ENCODE measurements around the gene RYR2. TPM values are rescaled to one million over a fixed set of nuclear protein-coding genes. Genes with fewer than 3 reads are reported as not detected.

Gene RYR2
- total and polyA plus RNA-seq, 4 donors: 9.2 to 31.2 (median 17.3) TPM

GRCh38 chr1:237772009-237772408 lies 730.0 kb downstream of the RYR2 start:
- H3K27ac ChIP-seq (ENCODE audit: low read depth, low read length): no peak overlapping the region
- H3K9me3 ChIP-seq (ENCODE audit: control insufficient read depth, insufficient read depth, low read length): no peaks in the 10 kb centered on the region
- H3K27me3 ChIP-seq (ENCODE audit: control insufficient read depth, insufficient read depth, low read length): no peaks in the 10 kb centered on the region
- H3K4me3 ChIP-seq (ENCODE audit: low read depth, low read length): no peak overlapping the region
- no peak for DNase-seq (ENCODE audit: low read depth in 4 of 6, low spot score in 6 of 6)
- no CpG with 5 or more reads among the region's 3 CpGs for WGBS (ENCODE audit: insufficient coverage)
- no peaks in the 10 kb centered on the region for H3K4me1 ChIP-seq (ENCODE audit: control insufficient read depth, insufficient read depth, low read length)
- no peaks in the 10 kb centered on the region for H3K36me3 ChIP-seq (ENCODE audit: control insufficient read depth, insufficient read depth, low read length)

- H3K36me3 ChIP-seq (ENCODE audit: control insufficient read depth, insufficient read depth, low read length): no peaks in the 10 kb centered on the region
- WGBS (ENCODE audit: insufficient coverage): 63% methylated on average over 1 of the region's 4 CpGs
- no peaks in the 10 kb centered on the region for H3K9me3 ChIP-seq (ENCODE audit: control insufficient read depth, insufficient read depth, low read length)
- H3K27me3 ChIP-seq (ENCODE audit: control insufficient read depth, insufficient read depth, low read length): no peaks in the 10 kb centered on the region
- no peaks in the 10 kb centered on the region for H3K4me1 ChIP-seq (ENCODE audit: control insufficient read depth, insufficient read depth, low read length)
- DNase-seq (ENCODE audit: low read depth in 4 of 6, low spot score in 6 of 6): no peak
- H3K27ac ChIP-seq (ENCODE audit: low read depth, low read length): no peak overlapping the region
- no peak overlapping the region for H3K4me3 ChIP-seq (ENCODE audit: low read depth, low read length)
Measured at GRCh38 chr1:237774246-237774645, 732.3 kb downstream of the RYR2 start.

- no peak for DNase-seq (ENCODE audit: low read depth in 4 of 6, low spot score in 6 of 6)
- Histone ChIP-seq H3K4me1 (ENCODE audit: control insufficient read depth, insufficient read depth, low read length) (no peaks in the 10 kb centered on the region), H3K4me3 (ENCODE audit: low read depth, low read length) (no peak overlapping the region), H3K36me3 (ENCODE audit: control insufficient read depth, insufficient read depth, low read length) (no peaks in the 10 kb centered on the region), H3K27ac (ENCODE audit: low read depth, low read length) (no peak overlapping the region), H3K9me3 (ENCODE audit: control insufficient read depth, insufficient read depth, low read length) (no peaks in the 10 kb centered on the region), H3K27me3 (ENCODE audit: control insufficient read depth, insufficient read depth, low read length) (no peaks in the 10 kb centered on the region)
- 94% methylated on average over 3 of the region's 3 CpGs for WGBS (ENCODE audit: insufficient coverage)
Measured at GRCh38 chr1:237779356-237779755, 737.4 kb downstream of the RYR2 start.

- H3K4me3 ChIP-seq (ENCODE audit: low read depth, low read length): no peak overlapping the region
- no peaks in the 10 kb centered on the region for H3K27me3 ChIP-seq (ENCODE audit: control insufficient read depth, insufficient read depth, low read length)
- no peak overlapping the region for H3K27ac ChIP-seq (ENCODE audit: low read depth, low read length)
- 79% methylated on average over 6 of the region's 11 CpGs for WGBS (ENCODE audit: insufficient coverage)
- H3K9me3 ChIP-seq (ENCODE audit: control insufficient read depth, insufficient read depth, low read length): no peaks in the 10 kb centered on the region
- peak in 1 of 6 donors; percentile 7 for DNase-seq (ENCODE audit: low read depth in 4 of 6, low spot score in 6 of 6)
- H3K36me3 ChIP-seq (ENCODE audit: control insufficient read depth, insufficient read depth, low read length): no peaks in the 10 kb centered on the region
- H3K4me1 ChIP-seq (ENCODE audit: control insufficient read depth, insufficient read depth, low read length): no peaks in the 10 kb centered on the region
Measured at GRCh38 chr1:237786066-237786719, 744.2 kb downstream of the RYR2 start.

- no peak overlapping the region for H3K27ac ChIP-seq (ENCODE audit: low read depth, low read length)
- no peak for DNase-seq (ENCODE audit: low read depth in 4 of 6, low spot score in 6 of 6)
- no peaks in the 10 kb centered on the region for H3K4me1 ChIP-seq (ENCODE audit: control insufficient read depth, insufficient read depth, low read length)
- H3K4me3 ChIP-seq (ENCODE audit: low read depth, low read length): no peak overlapping the region
- H3K9me3 ChIP-seq (ENCODE audit: control insufficient read depth, insufficient read depth, low read length): no peaks in the 10 kb centered on the region
- no peaks in the 10 kb centered on the region for H3K36me3 ChIP-seq (ENCODE audit: control insufficient read depth, insufficient read depth, low read length)
- no CpG with 5 or more reads among the region's 3 CpGs for WGBS (ENCODE audit: insufficient coverage)
- no peaks in the 10 kb centered on the region for H3K27me3 ChIP-seq (ENCODE audit: control insufficient read depth, insufficient read depth, low read length)
Measured at GRCh38 chr1:237788069-237788468, 746.1 kb downstream of the RYR2 start.

GRCh38 chr1:237789619-237790018 lies 747.6 kb downstream of the RYR2 start:
- DNase-seq (ENCODE audit: low read depth in 4 of 6, low spot score in 6 of 6): no peak
- Histone ChIP-seq H3K4me3 (ENCODE audit: low read depth, low read length) (no peak overlapping the region), H3K27ac (ENCODE audit: low read depth, low read length) (no peak overlapping the region), H3K4me1 (ENCODE audit: control insufficient read depth, insufficient read depth, low read length) (no peaks in the 10 kb centered on the region), H3K27me3 (ENCODE audit: control insufficient read depth, insufficient read depth, low read length) (no peaks in the 10 kb centered on the region), H3K9me3 (ENCODE audit: control insufficient read depth, insufficient read depth, low read length) (no peaks in the 10 kb centered on the region), H3K36me3 (ENCODE audit: control insufficient read depth, insufficient read depth, low read length) (no peaks in the 10 kb centered on the region)
- 57% methylated on average over 3 of the region's 5 CpGs for WGBS (ENCODE audit: insufficient coverage)

- H3K36me3 ChIP-seq (ENCODE audit: control insufficient read depth, insufficient read depth, low read length): no peaks in the 10 kb centered on the region
- H3K27ac ChIP-seq (ENCODE audit: low read depth, low read length): no peak overlapping the region
- no peaks in the 10 kb centered on the region for H3K4me1 ChIP-seq (ENCODE audit: control insufficient read depth, insufficient read depth, low read length)
- DNase-seq (ENCODE audit: low read depth in 4 of 6, low spot score in 6 of 6): no peak
- no peaks in the 10 kb centered on the region for H3K27me3 ChIP-seq (ENCODE audit: control insufficient read depth, insufficient read depth, low read length)
- WGBS (ENCODE audit: insufficient coverage): no CpG with 5 or more reads among the region's 2 CpGs
- H3K4me3 ChIP-seq (ENCODE audit: low read depth, low read length): no peak overlapping the region
- no peaks in the 10 kb centered on the region for H3K9me3 ChIP-seq (ENCODE audit: control insufficient read depth, insufficient read depth, low read length)
Measured at GRCh38 chr1:237791592-237791991, 749.6 kb downstream of the RYR2 start.

GRCh38 chr1:237792149-237792548 lies 750.2 kb downstream of the RYR2 start:
- Histone ChIP-seq H3K4me1 (ENCODE audit: control insufficient read depth, insufficient read depth, low read length) (no peaks in the 10 kb centered on the region), H3K27ac (ENCODE audit: low read depth, low read length) (no peak overlapping the region), H3K27me3 (ENCODE audit: control insufficient read depth, insufficient read depth, low read length) (no peaks in the 10 kb centered on the region), H3K4me3 (ENCODE audit: low read depth, low read length) (no peak overlapping the region), H3K36me3 (ENCODE audit: control insufficient read depth, insufficient read depth, low read length) (no peaks in the 10 kb centered on the region), H3K9me3 (ENCODE audit: control insufficient read depth, insufficient read depth, low read length) (no peaks in the 10 kb centered on the region)
- no peak for DNase-seq (ENCODE audit: low read depth in 4 of 6, low spot score in 6 of 6)
- WGBS (ENCODE audit: insufficient coverage): 55% methylated on average over 4 of the region's 7 CpGs

- H3K36me3 ChIP-seq (ENCODE audit: control insufficient read depth, insufficient read depth, low read length): no peaks in the 10 kb centered on the region
- no peaks in the 10 kb centered on the region for H3K4me1 ChIP-seq (ENCODE audit: control insufficient read depth, insufficient read depth, low read length)
- H3K9me3 ChIP-seq (ENCODE audit: control insufficient read depth, insufficient read depth, low read length): no peaks in the 10 kb centered on the region
- H3K27ac ChIP-seq (ENCODE audit: low read depth, low read length): no peak overlapping the region
- H3K4me3 ChIP-seq (ENCODE audit: low read depth, low read length): no peak overlapping the region
- WGBS (ENCODE audit: insufficient coverage): no CpG with 5 or more reads among the region's 1 CpG
- DNase-seq (ENCODE audit: low read depth in 4 of 6, low spot score in 6 of 6): peak in 1 of 6 donors; percentile 66
- no peaks in the 10 kb centered on the region for H3K27me3 ChIP-seq (ENCODE audit: control insufficient read depth, insufficient read depth, low read length)
Measured at GRCh38 chr1:237792726-237793125, 750.7 kb downstream of the RYR2 start.

GRCh38 chr1:237794071-237794470 lies 752.1 kb downstream of the RYR2 start:
- Histone ChIP-seq H3K4me1 (ENCODE audit: control insufficient read depth, insufficient read depth, low read length) (no peaks in the 10 kb centered on the region), H3K4me3 (ENCODE audit: low read depth, low read length) (no peak overlapping the region), H3K27ac (ENCODE audit: low read depth, low read length) (no peak overlapping the region), H3K9me3 (ENCODE audit: control insufficient read depth, insufficient read depth, low read length) (no peaks in the 10 kb centered on the region), H3K36me3 (ENCODE audit: control insufficient read depth, insufficient read depth, low read length) (no peaks in the 10 kb centered on the region), H3K27me3 (ENCODE audit: control insufficient read depth, insufficient read depth, low read length) (no peaks in the 10 kb centered on the region)
- no CpG with 5 or more reads among the region's 3 CpGs for WGBS (ENCODE audit: insufficient coverage)
- DNase-seq (ENCODE audit: low read depth in 4 of 6, low spot score in 6 of 6): no peak
